Activated CD4-positive, alpha-beta memory T cell treated with anti-CD3 and anti-CD28 coated beads for 36 hours (primary cell): ENCODE results near the gene KCTD13. TPM values are rescaled to one million over a fixed set of nuclear protein-coding genes. Genes with fewer than 3 reads are reported as not detected.

Experiments used
- CTCF ChIA-PET: fragments of 350-600 bp; sonication (Branson Sonifier 250); formaldehyde crosslinking; loops from one replicate; lab custom pipeline; 2021; ENCODE audit warnings: antibody characterized with exemption, inconsistent platforms; lab: Charles Lee
- POLR2A ChIA-PET: fragments of 350-600 bp; sonication (Branson Sonifier 250); formaldehyde crosslinking; loops from one replicate; lab custom pipeline; 2021; ENCODE audit warnings: antibody characterized with exemption; lab: Charles Lee
- DNase-seq: peaks from one replicate; pipeline ENCODE4 v3.0.0-alpha.2; 2020
- H3K27ac Mint-ChIP-seq: one replicate; pipeline ENCODE4 v1.8.0; 2021; ENCODE audit warnings: mixed read lengths
- H3K27me3 Mint-ChIP-seq: one replicate; pipeline ENCODE4 v1.8.0; 2021; ENCODE audit warnings: mixed read lengths
- H3K36me3 Mint-ChIP-seq: one replicate; pipeline ENCODE4 v1.8.0; 2021; ENCODE audit warnings: mixed read lengths
- H3K4me1 Mint-ChIP-seq: one replicate; pipeline ENCODE4 v1.8.0; 2021; ENCODE audit warnings: low read depth, mixed read lengths
- H3K4me3 Mint-ChIP-seq: one replicate; pipeline ENCODE4 v1.8.0; 2021; ENCODE audit warnings: mild to moderate bottlenecking, mixed read lengths
- H3K9me3 Mint-ChIP-seq: one replicate; pipeline ENCODE4 v1.8.0; 2021; ENCODE audit warnings: mixed read lengths
- intact Hi-C: fragments of 100-400 bp; cut with micrococcal nuclease; formaldehyde crosslinking; loops from one replicate; pipeline ENCODE4 v1.15.1; 2023
- total RNA-seq, 2 experiments: library from RNA; stranded (reverse); gene quantifications; one replicate each; pipeline ENCODE4 v1.2.3, GENCODE V29; 2021

The KCTD13 gene
- total RNA-seq, 2 experiments from 2014 or later: 36.6 to 37.9 TPM

DNA sequence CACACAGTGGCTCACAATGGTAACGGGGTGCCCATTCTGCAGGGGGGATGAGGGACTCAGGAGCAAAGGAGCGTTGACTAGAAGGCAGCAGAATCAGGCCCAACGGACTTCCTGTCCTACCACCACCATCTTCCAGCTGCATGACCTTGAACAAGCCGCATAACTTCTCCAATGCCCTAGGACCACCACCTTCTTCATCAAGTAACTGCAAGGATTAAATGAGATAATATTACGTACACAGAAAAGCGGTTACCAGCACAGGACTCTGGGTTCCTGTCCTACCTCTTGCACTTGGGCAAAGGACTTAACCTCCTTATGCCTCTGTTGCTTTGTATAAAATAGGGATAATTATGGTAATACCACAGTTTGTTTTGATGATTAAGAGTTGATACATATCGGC is 21.1 kb downstream of the KCTD13 start:
- Mint-ChIP-seq H3K36me3 (no peaks in the 10 kb centered on the region), H3K27me3 (no peaks in the 10 kb centered on the region), H3K4me3 (no peak overlapping the region), H3K27ac (no peak overlapping the region), H3K9me3 (no peaks in the 10 kb centered on the region), H3K4me1 (peaks cover 8% of the 10 kb centered on the region)
- ChIA-PET CTCF (no interaction called here), POLR2A (no interaction called here)
- DNase-seq: no peak
- intact Hi-C loops: no loop called here

DNA sequence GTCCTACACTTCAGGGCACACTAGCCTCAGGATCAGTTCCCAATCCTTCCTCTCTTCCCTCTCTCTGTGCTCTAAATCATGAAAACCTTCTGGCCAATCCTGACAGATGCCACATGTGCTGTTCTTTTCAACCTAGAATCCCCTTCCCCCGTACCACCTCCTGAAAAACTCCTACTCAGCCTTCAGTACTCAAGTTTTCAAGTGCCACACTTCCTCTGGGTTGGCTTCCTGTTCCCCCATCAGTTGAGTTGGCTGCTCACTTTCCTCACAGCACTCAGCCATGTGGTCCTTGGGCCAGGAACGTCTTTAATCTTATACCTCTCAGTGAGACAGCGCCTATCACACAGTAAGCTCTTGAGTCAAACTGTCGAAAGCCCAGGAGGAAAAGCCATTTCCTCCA is 22.4 kb downstream of the KCTD13 start:
- ChIA-PET POLR2A (no interaction called here), CTCF (no interaction called here)
- peaks cover 5% of the 10 kb centered on the region for H3K27me3 Mint-ChIP-seq
- no peak overlapping the region for H3K27ac Mint-ChIP-seq
- DNase-seq: no peak
- H3K4me3 Mint-ChIP-seq: no peak overlapping the region
- intact Hi-C loops: no loop called here
- peaks cover 8% of the 10 kb centered on the region for H3K4me1 Mint-ChIP-seq
- no peaks in the 10 kb centered on the region for H3K36me3 Mint-ChIP-seq
- no peaks in the 10 kb centered on the region for H3K9me3 Mint-ChIP-seq

DNA sequence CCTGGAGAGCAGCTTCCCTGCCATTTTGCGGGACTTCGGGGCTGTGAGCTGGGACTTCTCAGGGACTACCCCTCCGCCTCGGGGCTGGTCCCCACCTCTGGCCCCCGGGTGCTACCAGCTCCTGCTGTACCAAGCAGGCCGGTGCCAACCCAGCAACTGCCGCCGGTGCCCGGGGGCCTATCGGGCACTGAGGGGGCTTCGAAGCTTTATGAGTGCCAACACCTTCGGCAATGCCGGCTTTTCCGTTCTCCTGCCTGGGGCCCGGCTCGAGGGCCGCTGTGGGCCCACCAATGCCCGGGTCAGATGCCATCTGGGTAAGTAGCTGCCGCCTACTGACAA is 24.4 kb downstream of the KCTD13 start:
- Mint-ChIP-seq H3K27ac (no peak overlapping the region), H3K4me1 (peaks cover 8% of the 10 kb centered on the region), H3K4me3 (no peak overlapping the region), H3K9me3 (no peaks in the 10 kb centered on the region), H3K36me3 (no peaks in the 10 kb centered on the region), H3K27me3 (peaks cover 18% of the 10 kb centered on the region)
- ChIA-PET POLR2A (interaction anchor here (1.0 to 2.1 kb wide), 3 partner anchors 15 to 93 kb away, joined by 3 to 7 read pairs (median 6); partner anchors contain the start of genes HIRIP3 and KCTD13), CTCF (interaction anchor here (1.5 to 2.0 kb wide), 4 partner anchors 24 to 201 kb away, joined by 3 to 12 read pairs (median 5); partner anchors contain the start of genes KCTD13 and TLCD3B)
- no peak for DNase-seq
- intact Hi-C loops: no loop called here

DNA sequence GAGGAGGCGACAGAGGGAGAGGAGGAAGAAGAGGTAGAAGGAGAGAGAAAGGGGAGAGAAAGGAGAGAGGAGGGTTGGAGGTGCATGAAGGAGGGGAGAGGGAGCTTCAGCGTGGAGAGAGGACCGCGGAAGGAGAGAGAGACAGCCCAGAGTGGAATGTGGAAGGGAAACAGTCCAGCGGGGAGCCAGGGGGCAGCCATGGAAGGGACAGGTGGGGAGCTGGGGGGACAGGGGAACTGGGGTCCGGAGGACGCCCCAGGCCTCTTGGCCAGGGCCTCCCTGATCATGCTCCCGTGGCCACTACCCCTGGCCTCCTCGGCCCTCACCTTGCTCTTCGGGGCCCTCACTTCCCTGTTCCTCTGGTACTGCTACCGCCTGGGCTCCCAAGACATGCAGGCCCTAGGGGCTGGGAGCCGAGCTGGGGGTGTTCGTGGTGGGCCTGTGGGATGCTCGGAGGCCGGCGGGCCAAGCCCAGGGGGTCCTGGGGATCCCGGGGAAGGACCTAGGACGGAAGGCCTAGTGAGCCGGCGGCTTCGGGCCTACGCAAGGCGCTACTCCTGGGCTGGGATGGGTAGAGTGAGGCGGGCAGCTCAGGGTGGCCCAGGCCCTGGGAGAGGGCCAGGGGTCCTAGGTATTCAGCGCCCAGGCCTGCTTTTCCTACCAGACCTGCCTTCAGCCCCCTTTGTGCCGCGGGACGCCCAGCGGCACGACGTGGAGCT is 25.0 kb downstream of the KCTD13 start:
- Mint-ChIP-seq H3K4me1 (peaks cover 8% of the 10 kb centered on the region), H3K27ac (no peak overlapping the region), H3K4me3 (peak overlapping the region; percentile 77), H3K36me3 (no peaks in the 10 kb centered on the region), H3K27me3 (peaks cover 18% of the 10 kb centered on the region), H3K9me3 (no peaks in the 10 kb centered on the region)
- CTCF ChIA-PET: interaction anchor here (0.9 to 2.0 kb wide), 5 partner anchors 25 to 201 kb away, joined by 3 to 12 read pairs (median 4); partner anchors contain the start of genes KCTD13 and TLCD3B
- DNase-seq: no peak
- intact Hi-C loops: loop anchor here (1.0 kb wide), 1 partner anchor 25 kb away; the partner anchor contains the start of gene KCTD13
- POLR2A ChIA-PET: interaction anchor here (1.0 to 2.1 kb wide), 3 partner anchors 15 to 94 kb away, joined by 3 to 7 read pairs (median 6); partner anchors contain the start of genes HIRIP3 and KCTD13

DNA sequence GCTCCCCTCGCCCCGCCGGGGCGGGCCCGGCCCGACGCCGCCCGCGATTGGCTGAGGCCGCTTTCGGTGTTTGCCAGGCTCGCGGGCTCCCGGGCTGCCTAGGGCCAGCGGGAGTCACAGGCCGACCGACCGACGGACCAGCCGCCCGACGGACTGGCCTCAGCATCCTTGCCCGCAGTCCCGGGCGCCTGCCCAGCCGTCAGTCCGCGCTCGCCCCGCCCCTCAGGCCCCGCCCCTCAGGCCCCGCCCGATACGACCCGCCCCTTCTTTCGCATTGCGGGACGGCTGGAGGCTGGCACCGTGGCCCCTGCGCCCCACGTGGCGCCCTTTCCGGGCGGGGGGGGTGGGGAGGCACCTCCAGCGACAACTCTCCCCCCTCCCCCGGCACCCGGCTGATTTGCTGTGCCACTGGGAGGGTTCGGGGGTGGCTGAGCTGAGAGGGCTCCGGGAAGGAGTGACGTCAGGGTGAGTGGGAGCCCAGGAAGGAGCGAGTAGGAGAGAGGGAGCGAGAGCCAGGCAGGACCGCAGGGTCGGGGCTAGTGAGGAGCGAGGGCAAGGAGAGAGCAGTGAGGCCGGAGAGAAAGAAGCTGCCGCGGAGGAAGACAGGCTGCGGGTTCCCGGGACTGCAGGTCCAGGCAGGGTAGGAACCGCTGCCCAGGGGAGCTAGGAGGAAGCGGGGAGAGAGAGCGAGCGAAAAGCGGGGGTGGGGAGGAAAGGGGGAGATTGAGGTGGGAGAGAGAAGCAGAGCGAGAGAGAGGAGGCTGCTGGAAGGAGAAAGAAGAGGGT is 25.7 kb downstream of the KCTD13 start, which contains the start of gene ASPHD1:
Gene ASPHD1, plus strand, starts transcription at position 387 of the 786 bp plus-strand sequence. CDS start 484 bp downstream, outside the sequence.
- H3K4me1 Mint-ChIP-seq: peaks cover 8% of the 10 kb centered on the region
- intact Hi-C loops: loop anchor here (1.0 kb wide), 1 partner anchor 26 kb away; the partner anchor contains the start of gene KCTD13
- H3K4me3 Mint-ChIP-seq: peak within 1 kb of the TSS; percentile 77
- peak; percentile 71 for DNase-seq
- ChIA-PET POLR2A (interaction anchor here (0.8 to 2.1 kb wide), 4 partner anchors 25 to 198 kb away, joined by 3 to 7 read pairs (median 6); partner anchors contain the start of genes HIRIP3 and KCTD13), CTCF (interaction anchor here (0.6 to 2.0 kb wide), 7 partner anchors 10 to 200 kb away, joined by 3 to 12 read pairs (median 3); partner anchors contain the start of genes KCTD13 and TLCD3B)
- H3K27ac Mint-ChIP-seq: no peak within 1 kb of the TSS
- H3K27me3 Mint-ChIP-seq: peaks cover 18% of the 10 kb centered on the region
- H3K9me3 Mint-ChIP-seq: no peaks in the 10 kb centered on the region
- H3K36me3 Mint-ChIP-seq: no peaks in the 10 kb centered on the region

DNA sequence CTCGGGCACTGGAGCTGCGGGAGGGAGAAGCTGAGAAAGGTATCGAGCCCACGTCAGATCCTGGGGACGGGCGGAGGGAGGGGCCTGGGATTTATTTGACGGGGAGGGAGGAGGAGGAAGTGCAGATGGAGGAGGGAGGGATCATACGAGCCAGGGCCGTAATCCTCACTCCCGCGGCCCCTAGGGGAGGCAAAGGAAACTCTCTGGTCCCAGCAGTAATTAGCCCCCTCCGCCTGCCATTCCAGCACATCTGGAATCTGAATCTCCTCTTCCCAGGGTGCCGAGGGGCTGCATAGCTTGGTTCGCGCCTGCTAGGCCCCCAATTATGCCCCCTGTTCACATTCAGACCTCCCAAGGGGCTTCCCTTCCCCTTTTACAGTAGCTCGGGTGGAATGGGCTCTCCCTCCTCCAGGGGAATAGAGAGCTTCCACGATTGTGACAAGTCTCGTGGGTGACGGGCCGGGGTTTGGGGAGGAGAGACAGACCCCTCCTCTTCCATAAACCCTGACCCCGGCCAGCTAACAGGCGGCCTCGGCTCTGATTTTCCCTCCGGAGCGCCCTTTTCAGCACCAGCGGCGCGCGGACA is 26.4 kb downstream of the KCTD13 start, which contains the start of gene SEZ6L2:
Gene SEZ6L2, minus strand, starts transcription at position 35 of the 586 bp plus-strand sequence. CDS start 531 bp downstream, outside the sequence.
- no peak within 1 kb of the TSS for H3K27ac Mint-ChIP-seq
- POLR2A ChIA-PET: interaction anchor here (0.8 to 2.1 kb wide), 3 partner anchors 27 to 197 kb away, joined by 3 to 6 read pairs (median 6); partner anchors contain the start of genes HIRIP3 and KCTD13
- peaks cover 18% of the 10 kb centered on the region for H3K27me3 Mint-ChIP-seq
- peaks cover 8% of the 10 kb centered on the region for H3K4me1 Mint-ChIP-seq
- intact Hi-C loops: loop anchor here (1.0 kb wide), 1 partner anchor 27 kb away; the partner anchor contains the start of gene KCTD13
- CTCF ChIA-PET: interaction anchor here (0.6 to 1.2 kb wide), 3 partner anchors 11 to 199 kb away, joined by 3 to 4 read pairs (median 3); no protein-coding TSS in a partner anchor
- H3K9me3 Mint-ChIP-seq: no peaks in the 10 kb centered on the region
- DNase-seq: peak; percentile 78
- H3K36me3 Mint-ChIP-seq: no peaks in the 10 kb centered on the region
- peak within 1 kb of the TSS; percentile 77 for H3K4me3 Mint-ChIP-seq

DNA sequence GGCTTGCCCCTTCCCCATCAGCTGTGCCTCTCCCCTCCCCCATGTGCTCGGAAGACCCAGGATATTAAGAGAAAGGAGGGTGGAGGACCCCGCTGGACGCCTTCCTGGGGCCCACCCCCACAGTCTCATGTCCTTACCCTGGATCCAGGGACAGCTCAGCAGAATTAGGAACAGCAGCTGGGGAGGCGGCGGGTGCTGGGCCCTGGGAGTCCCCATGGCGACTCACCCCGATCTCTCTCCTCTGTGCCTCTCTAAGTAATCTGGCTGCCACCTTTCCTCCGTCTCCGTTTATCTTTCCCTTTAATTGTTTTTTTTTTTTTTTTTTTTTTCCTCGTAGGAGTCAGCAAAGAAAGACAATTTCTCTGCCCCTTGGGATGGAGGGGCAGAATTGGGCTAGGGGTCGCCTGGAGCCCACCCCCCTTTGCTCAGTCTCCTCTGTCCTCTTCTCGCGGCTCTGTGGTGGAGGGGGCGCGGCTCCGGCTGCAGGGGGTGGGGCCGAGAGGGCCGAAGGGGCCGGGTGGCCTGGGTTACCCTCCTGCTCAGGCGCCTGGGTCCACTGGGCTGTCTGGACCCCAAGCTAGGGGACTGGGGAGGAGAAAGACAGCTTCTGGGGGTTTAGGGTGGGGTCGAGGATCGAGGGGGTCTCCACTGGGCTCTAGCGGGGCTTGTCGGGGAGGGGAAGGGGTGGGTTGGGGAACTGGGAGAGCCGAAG is 27.1 kb downstream of the KCTD13 start:
- Mint-ChIP-seq H3K36me3 (no peaks in the 10 kb centered on the region), H3K27me3 (peaks cover 18% of the 10 kb centered on the region), H3K27ac (no peak overlapping the region), H3K4me1 (peaks cover 8% of the 10 kb centered on the region), H3K4me3 (no peak overlapping the region), H3K9me3 (no peaks in the 10 kb centered on the region)
- intact Hi-C loops: no loop called here
- CTCF ChIA-PET: interaction anchor here (0.7 to 1.2 kb wide), 2 partner anchors 51 to 198 kb away, joined by 3 to 4 read pairs; no protein-coding TSS in a partner anchor
- POLR2A ChIA-PET: interaction anchor here (1.3 kb wide), 1 partner anchor 27 kb away, joined by 6 read pairs; the partner anchor contains the start of gene KCTD13
- no peak for DNase-seq

DNA sequence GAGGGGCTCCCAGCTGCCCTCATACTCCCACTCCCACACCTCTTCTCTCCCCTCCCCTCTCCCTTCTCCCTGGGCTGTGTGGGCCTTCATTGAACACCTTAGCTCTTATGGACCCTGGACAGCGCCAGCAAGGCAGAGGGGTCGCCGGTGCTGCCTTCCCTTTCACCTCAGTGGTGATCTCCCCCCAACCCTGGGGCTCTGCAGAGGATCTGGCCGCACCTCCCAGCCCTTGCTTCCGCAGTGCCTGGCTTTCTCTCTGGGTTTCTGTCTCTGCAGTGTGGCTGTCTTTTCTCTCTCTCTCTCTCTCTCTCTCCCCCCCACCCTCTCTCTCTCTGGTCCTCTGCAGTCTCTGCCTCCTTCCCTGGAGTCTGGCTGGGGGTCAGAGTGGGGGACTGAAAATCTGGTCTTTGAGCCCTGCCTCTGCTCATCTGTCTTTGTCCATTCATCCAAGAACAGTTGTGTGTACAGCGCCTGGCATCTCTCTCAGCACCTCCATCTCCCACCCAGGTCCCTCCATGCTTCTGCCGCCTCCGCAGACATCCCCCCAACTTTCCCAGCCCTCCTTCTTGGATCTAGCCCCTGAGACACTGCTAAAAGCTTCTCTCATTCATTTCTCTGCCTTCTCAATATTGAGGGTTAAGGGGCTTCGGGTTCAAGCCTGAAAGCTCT is 27.8 kb downstream of the KCTD13 start:
- ChIA-PET POLR2A (interaction anchor here (0.5 kb wide), 1 partner anchor 690 kb away, joined by 6 read pairs; no protein-coding TSS in a partner anchor), CTCF (interaction anchor here (0.7 kb wide), 1 partner anchor 50 kb away, joined by 3 read pairs; no protein-coding TSS in a partner anchor)
- Mint-ChIP-seq H3K27me3 (peaks cover 18% of the 10 kb centered on the region), H3K27ac (no peak overlapping the region), H3K36me3 (no peaks in the 10 kb centered on the region), H3K9me3 (no peaks in the 10 kb centered on the region), H3K4me3 (no peak overlapping the region), H3K4me1 (peaks cover 5% of the 10 kb centered on the region)
- DNase-seq: no peak
- intact Hi-C loops: no loop called here

DNA sequence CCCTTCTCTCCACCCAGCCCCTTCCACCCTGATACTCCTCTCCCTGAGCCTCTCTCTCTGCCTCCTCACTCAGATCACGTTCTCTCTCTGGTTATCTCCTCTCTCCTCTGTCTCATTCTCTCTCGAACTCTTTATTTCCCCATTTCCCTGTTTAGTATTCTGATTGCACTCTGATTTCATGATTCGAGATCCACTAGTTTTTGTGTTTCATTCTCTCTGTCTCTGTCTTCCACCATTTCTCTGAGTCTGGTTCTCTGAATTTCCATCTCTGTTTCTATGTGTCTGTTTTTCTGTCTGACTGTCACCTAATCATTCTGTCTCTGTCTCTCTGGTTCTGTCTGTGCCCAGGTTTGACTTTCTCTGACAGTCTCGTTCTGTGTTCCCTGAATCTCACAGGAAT is 28.7 kb downstream of the KCTD13 start:
- peaks cover 18% of the 10 kb centered on the region for H3K27me3 Mint-ChIP-seq

DNA sequence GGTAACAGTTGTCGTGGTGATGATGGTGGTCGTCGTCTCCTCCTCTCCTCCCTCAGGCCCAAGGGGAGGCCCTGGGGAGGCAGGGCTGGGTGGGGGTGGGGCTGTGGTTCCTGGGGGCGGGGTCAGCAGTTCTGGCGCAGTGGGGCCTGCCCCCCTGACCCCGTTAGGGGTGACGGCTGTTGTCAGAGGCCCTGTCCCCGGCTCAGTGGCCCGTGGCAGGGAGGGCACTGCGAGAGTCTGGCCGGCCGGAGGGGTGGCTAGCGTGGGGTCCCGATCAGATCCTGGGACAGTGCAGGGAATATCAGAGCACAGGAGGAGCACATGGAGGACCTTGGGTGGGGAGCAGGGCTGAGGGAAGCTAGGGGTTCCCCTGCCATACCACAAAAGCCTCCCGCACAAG is 29.2 kb downstream of the KCTD13 start:
- ChIA-PET POLR2A (no interaction called here), CTCF (no interaction called here)
- no peak overlapping the region for H3K27ac Mint-ChIP-seq

More for the DNA sequence above, 28.7 kb downstream of the KCTD13 start:
- no peaks in the 10 kb centered on the region for H3K36me3 Mint-ChIP-seq
- POLR2A ChIA-PET: no interaction called here
- H3K9me3 Mint-ChIP-seq: no peaks in the 10 kb centered on the region
- peaks cover 5% of the 10 kb centered on the region for H3K4me1 Mint-ChIP-seq
- CTCF ChIA-PET: no interaction called here
- no peak overlapping the region for H3K4me3 Mint-ChIP-seq
- no peak overlapping the region for H3K27ac Mint-ChIP-seq
- intact Hi-C loops: no loop called here
- no peak for DNase-seq

More for the DNA sequence above, 29.2 kb downstream of the KCTD13 start:
- no peak overlapping the region for H3K4me3 Mint-ChIP-seq
- H3K4me1 Mint-ChIP-seq: peaks cover 5% of the 10 kb centered on the region
- intact Hi-C loops: no loop called here
- DNase-seq: no peak
- H3K9me3 Mint-ChIP-seq: no peaks in the 10 kb centered on the region
- peaks cover 18% of the 10 kb centered on the region for H3K27me3 Mint-ChIP-seq
- no peaks in the 10 kb centered on the region for H3K36me3 Mint-ChIP-seq
